DMS53 treated with DMSO at 0.1 percent for 48 hours (cell line): Measurements from ENCODE around the gene LEO1.
A peak's percentile ranks its signal among the peaks of the same experiment; 100 is the strongest.

Source experiments
- DNase-seq: peaks from one replicate; lab custom pipeline; 2025; ENCODE audit not compliant: unreplicated experiment; lab: John Stamatoyannopoulos, UW

Gene LEO1

GRCh38 chr15:51971375-51972133 is at the start of gene LEO1:
TSS of gene LEO1 (minus strand) at chr15:51971778. CDS start at chr15:51971745, 33 bp downstream.
- DNase-seq, result peak; percentile 85

DNA sequence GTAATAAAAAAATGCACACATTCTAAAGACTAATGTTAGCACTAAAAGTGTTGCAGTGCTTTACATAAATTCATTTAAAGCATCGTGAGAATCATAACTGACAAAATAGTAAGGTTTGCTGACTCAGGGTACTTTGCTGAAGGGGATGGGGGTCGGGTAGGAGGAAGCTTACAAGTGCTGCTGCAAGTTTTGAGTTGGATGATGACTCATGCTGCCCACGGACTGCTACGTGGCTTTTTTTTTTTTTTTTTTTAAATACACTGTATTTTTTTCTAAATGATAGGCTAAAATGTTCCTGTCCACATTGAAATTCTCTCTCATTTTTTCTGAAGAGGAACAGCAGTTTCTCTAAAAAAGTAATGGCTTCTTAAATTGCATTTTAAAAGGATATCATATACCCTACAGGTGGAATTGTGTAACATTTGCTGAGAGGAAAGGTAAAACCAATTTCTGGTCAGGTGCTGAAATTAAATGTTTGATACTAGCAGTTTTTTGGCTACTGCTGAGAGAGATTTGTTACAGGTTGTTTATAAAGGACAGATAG is 49.6 kb upstream of the LEO1 start:
- peak; percentile 53 for DNase-seq

- DNase-seq, result peak; percentile 21
Measured at GRCh38 chr15:52020221-52021085, 48.9 kb upstream of the LEO1 start.

GRCh38 chr15:52019394-52020220 is 48.0 kb upstream of the LEO1 start:
- peak; percentile 34 for DNase-seq

DNA sequence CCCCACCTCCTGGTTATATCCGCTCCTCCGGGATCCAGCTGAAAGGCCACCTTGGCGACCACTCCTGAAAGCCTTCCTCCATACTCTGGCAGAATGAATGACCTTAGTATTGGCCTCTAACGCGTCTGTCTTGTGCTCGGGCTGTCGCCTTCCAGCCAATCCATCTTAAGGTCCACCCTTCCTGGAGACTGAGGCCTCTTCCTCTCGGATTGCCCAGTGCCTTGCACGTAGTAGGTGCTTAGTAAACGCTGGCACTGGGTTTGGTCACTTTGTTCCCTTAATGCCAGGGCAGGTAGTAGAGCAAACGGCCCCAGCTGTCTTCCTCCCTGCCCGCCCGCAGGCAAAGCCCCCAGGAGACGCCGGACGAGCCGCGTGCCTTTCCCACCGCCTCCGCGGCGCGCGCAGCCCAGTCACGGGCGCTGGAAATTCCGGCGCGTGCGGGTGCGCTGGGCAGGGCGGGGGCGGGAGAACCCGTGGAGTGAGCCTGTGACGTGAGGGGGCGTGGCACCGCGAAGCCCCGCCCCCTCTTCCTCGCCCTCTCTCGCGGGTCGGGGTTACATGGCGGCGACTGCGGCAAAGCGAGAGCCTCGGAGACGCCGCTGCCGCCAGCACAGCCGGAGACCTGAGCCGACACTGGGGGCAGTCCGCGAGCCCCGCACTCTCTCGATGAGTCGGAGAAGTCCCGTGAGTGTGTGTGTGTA is 47.3 kb upstream of the LEO1 start, which contains the start of gene MAPK6:
Gene MAPK6 (plus strand): TSS at position 527 of the 701 bp plus-strand sequence. CDS start 27,242 bp downstream, outside the sequence.
- peak; percentile 51 for DNase-seq

GRCh38 chr15:52018244-52018643 is 46.7 kb upstream of the LEO1 start:
- no peak for DNase-seq

GRCh38 chr15:52016316-52016715 is 44.7 kb upstream of the LEO1 start:
- no peak for DNase-seq

- DNase-seq, result no peak
Measured at GRCh38 chr15:52014616-52015015, 43.0 kb upstream of the LEO1 start.

- DNase-seq, result no peak
Measured at GRCh38 chr15:52013151-52013791, 41.7 kb upstream of the LEO1 start.

DNA sequence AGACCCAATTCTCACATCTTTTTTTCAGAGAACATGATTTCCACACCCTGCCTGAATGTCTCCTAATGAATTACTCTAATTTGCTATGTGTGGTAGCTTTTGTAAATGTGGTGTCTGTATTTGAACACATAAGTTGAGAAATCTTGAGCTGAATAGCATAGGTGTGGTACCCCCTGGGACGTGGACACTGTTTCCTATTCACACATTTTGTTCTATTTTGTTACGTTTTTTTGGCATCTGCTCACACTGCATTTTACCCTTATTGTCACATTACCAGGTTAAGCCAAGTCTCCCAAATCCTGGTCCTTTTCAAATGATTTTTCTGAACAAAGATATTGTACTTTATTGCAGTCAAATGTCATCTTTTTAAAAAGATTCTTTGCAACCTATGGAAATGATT is 40.6 kb upstream of the LEO1 start:
- DNase-seq, result no peak

- DNase-seq, result no peak
Measured at GRCh38 chr15:52011711-52012144, 40.1 kb upstream of the LEO1 start.

- peak; percentile 21 for DNase-seq
Measured at GRCh38 chr15:52010633-52011595, 39.3 kb upstream of the LEO1 start.

DNA sequence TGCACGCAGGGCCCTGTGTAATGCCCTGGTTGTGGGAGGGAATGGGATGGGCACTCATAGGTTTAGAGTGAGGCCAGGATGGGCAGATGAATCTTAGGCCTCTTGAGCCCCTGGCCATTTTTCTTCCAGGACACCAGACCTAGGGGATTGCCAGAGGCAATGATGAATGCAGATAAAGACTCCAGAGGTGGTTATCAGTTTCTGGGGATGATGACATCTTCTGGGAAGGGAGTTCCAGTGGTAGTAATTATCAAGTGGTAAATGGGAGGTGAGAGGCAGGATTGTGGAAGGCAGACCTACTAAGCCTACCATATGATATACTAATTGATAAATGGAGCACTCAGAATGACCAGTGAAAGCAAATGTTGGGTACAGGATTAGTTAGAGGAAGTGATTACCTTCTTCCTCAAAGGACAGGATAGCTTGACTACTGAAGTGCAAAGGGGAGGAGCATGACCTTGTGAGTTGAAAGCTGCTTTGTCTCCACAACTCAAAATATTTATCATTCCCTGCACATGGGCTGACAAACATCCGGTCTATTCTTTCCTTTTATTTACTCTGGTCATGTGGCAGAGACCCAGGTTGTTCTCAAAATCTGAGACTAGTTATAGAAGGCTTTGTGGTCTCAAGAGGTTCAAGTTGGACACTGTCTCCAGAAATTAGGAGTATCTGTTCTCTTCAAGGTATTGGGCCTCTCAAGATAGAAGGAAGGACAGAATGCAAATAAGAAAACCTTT is 37.3 kb upstream of the LEO1 start:
- DNase-seq, result peak; percentile 91

- DNase-seq, result no peak
Measured at GRCh38 chr15:52008359-52008697, 36.8 kb upstream of the LEO1 start.

DNA sequence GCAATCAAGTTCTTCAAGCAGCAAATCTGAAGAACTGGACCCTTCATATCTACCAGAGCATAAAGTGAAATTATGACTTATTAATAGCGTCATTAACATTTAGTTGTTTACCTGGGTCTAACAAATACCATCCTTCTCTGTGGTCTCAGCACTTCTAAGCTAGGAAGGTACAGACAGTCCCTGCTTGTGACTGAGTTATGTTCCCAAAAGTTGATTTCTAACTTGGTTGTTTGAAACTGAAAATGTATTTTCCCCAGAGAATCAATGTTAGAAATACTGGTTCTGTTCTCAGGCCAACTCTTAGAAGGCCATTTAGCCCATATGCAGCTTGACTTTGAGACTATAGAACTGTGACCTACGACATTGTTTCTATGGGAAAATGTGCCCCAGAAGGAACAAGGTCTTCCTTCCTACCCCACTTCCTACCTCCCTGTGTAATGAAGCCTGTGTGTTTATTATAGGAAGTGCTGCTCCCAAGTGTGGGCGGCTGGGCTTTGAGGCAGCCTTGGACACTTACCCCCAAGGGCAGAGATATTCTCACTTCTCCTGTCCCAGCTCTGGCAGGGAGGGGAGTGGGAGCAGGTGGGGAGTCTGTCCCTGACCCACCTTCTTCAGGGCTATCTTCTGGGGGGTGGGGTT is 35.2 kb upstream of the LEO1 start:
- no peak for DNase-seq

GRCh38 chr15:52005748-52006701 is 34.4 kb upstream of the LEO1 start:
- no peak for DNase-seq
